Epithelial cell of esophagus (primary cell): Measurements from ENCODE around the gene TMEM94.

Experiments used
- DNase-seq: peaks from one replicate; pipeline ENCODE4 v3.0.0; 2010; ENCODE audit warnings: low read depth
- H3K4me3 ChIP-seq: 2 replicates; pipeline ENCODE4 v1.5.1; 2011; ENCODE audit warnings: mild to moderate bottlenecking, low read length, control low read depth
- CTCF ChIP-seq: IDR thresholded peaks from 2 replicates; pipeline ENCODE4 v1.5.1; 2011; ENCODE audit warnings: low read depth, mild to moderate bottlenecking, low read length, control low read depth, inconsistent platforms; ENCODE audit not compliant: insufficient read depth; ENCODE audit errors: missing control alignments

Gene TMEM94

GRCh38 chr17:75530837-75531720, 74.6 kb downstream of the TMEM94 start:
- no peak overlapping the region for H3K4me3 ChIP-seq
- TF ChIP-seq CTCF, result no peak
- no peak for DNase-seq

DNA sequence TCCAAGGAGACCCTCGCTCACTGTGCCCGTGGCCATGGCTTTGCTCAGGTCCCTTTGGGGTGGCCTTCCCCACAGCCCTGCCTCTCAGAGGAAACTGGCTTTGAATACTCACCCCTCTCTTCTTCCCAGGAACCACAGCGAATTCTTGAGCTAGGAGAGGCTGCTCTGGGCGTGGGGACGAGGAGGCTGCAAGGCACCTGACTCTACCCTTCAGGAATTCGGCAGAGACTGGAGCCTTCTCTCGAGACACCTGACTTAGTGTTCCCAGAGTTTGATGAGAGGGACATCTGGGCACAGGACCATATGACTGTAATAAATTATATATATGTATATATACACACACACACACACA, 75.3 kb downstream of the TMEM94 start:
- H3K4me3 ChIP-seq, result no peak overlapping the region
- TF ChIP-seq CTCF, result no peak

GRCh38 chr17:75535119-75535537, 78.7 kb downstream of the TMEM94 start:
- no peak overlapping the region for H3K4me3 ChIP-seq
- DNase-seq, result no peak
- no peak for TF ChIP-seq CTCF

More for the DNA sequence above, 75.3 kb downstream of the TMEM94 start:
- DNase-seq, result peak; percentile 79

- H3K4me3 ChIP-seq, result no peak overlapping the region
- no peak for DNase-seq
- no peak for TF ChIP-seq CTCF
Measured at GRCh38 chr17:75535871-75536270, 79.4 kb downstream of the TMEM94 start.

DNA sequence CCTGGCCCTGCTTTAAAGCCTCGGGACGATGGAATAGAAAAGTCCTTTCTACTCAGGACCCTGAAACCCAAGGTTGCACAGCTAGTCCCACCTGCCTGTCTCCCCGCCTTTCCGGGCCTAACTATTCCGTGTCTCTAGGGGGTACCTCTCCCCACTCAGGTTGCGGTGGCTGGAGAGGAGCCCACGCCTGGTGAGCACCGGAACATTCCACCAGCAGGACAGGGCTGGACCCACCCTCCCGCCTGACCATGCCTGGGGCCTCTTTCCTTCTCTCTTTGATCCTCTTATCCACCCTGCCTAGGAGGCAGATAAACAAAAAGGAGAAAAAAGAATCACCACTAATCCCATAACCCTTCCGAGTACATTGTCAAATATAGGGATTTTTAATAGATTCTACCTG, 79.9 kb downstream of the TMEM94 start:
- no peak for DNase-seq
- H3K4me3 ChIP-seq, result no peak overlapping the region
- TF ChIP-seq CTCF, result no peak

- no peak for TF ChIP-seq CTCF
- peak; percentile 46 for DNase-seq
- no peak overlapping the region for H3K4me3 ChIP-seq
Measured at GRCh38 chr17:75539967-75540729, 83.7 kb downstream of the TMEM94 start.
